ENCODE data around the gene TAT.

The TAT gene

DNA sequence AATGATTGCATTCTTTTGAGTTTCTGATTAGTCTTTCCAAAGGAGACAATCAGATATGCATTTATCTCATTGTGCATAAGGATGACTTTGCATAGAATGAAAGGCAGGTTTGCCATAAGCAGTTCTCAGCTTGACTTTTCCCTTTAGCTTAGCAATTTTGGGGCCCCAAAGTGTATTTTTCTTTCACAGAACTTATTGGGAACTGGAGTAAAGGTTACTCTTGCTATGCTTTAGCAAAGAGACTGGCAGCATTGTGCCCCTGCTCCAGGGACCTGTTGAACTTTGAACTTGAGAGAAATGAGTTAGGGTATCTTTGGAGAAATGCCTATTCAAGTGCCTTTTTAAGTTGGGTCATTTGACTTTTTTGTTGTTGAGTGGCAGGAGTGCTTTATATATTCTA, 17.0 kb downstream of the TAT start:
- H4K20me1 ChIP-seq (ENCODE audit: insufficient read depth, low read length, poor library complexity, severe bottlenecking): no peaks in the 10 kb centered on the region
- peaks cover 8% of the 10 kb centered on the region for H3K27me3 ChIP-seq (ENCODE audit: insufficient read depth, low read length, poor library complexity, severe bottlenecking)
- TF ChIP-seq, protein P1, sequence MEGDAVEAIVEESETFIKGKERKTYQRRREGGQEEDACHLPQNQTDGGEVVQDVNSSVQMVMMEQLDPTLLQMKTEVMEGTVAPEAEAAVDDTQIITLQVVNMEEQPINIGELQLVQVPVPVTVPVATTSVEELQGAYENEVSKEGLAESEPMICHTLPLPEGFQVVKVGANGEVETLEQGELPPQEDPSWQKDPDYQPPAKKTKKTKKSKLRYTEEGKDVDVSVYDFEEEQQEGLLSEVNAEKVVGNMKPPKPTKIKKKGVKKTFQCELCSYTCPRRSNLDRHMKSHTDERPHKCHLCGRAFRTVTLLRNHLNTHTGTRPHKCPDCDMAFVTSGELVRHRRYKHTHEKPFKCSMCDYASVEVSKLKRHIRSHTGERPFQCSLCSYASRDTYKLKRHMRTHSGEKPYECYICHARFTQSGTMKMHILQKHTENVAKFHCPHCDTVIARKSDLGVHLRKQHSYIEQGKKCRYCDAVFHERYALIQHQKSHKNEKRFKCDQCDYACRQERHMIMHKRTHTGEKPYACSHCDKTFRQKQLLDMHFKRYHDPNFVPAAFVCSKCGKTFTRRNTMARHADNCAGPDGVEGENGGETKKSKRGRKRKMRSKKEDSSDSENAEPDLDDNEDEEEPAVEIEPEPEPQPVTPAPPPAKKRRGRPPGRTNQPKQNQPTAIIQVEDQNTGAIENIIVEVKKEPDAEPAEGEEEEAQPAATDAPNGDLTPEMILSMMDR (conservative IDR thresholded peaks at IDR 0.05; ENCODE audit: low read length): no peak
- no peak for TF ChIP-seq EZH2phosphoT487 (IDR thresholded peaks at IDR 0.05; ENCODE audit: borderline replicate concordance)
- no peak overlapping the region for H3K9ac ChIP-seq (ENCODE audit: low read depth, low read length, poor library complexity, severe bottlenecking)
- no peak overlapping the region for H2AFZ ChIP-seq (ENCODE audit: low read length)
- H3K36me3 ChIP-seq (ENCODE audit: insufficient read depth, low read length): no peaks in the 10 kb centered on the region
- no peak overlapping the region for H3K4me3 ChIP-seq (ENCODE audit: low read length, poor library complexity, severe bottlenecking)
- no peak overlapping the region for H3K4me2 ChIP-seq (ENCODE audit: low read depth, low read length, poor library complexity, severe bottlenecking)
- H3K9me2 ChIP-seq (replicated peaks; ENCODE audit: low read depth, low read length): no peaks in the 10 kb centered on the region
- no peaks in the 10 kb centered on the region for H3F3A ChIP-seq (ENCODE audit: low read depth)
- H3K4me1 ChIP-seq (ENCODE audit: insufficient read depth, low read length, poor library complexity, severe bottlenecking): no peaks in the 10 kb centered on the region
- no peaks in the 10 kb centered on the region for H3K79me2 ChIP-seq (ENCODE audit: insufficient read depth, low read length)
- no peaks in the 10 kb centered on the region; the same call in 1 of the 2 replicates for H3K9me3 ChIP-seq (ENCODE audit: insufficient read depth, low read depth, low read length)

DNA sequence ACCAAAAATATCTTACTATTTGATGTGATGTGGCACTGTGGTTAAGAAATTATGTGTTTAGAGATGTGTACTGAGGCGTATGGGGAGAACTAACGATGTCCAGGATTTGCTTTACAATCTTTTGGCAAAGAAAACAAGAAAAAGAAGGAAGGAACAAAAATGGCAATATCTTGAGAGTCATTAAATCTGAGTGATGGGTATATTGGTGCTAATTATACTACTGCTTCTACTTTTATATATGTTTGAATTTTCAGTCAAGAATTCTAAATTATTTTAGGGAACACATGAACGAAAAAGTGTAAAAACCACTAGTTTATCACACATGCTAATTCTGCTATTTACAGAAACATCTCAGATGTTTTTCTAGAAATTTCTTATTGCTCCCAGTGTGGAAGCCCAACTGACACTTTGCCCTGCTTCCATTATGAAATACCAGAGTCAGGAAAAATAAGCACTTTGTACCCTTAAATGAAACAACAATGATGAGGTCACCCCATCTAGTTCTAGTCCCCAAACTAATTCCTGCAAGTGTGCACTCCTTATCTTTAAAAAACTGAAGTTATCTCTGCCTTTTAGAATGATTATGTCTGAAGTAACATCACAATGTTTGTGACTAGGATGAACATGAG, 18.8 kb downstream of the TAT start:
- Histone ChIP-seq H3K9ac (ENCODE audit: low read depth, low read length, poor library complexity, severe bottlenecking) (no peak overlapping the region), H3F3A (ENCODE audit: low read depth) (no peaks in the 10 kb centered on the region), H3K9me3 (ENCODE audit: insufficient read depth, low read depth, low read length) (no peaks in the 10 kb centered on the region; the same call in 1 of the 2 replicates), H2AFZ (ENCODE audit: low read length) (no peak overlapping the region), H3K9me2 (replicated peaks; ENCODE audit: low read depth, low read length) (no peaks in the 10 kb centered on the region), H3K4me2 (ENCODE audit: low read depth, low read length, poor library complexity, severe bottlenecking) (no peak overlapping the region), H3K36me3 (ENCODE audit: insufficient read depth, low read length) (no peaks in the 10 kb centered on the region), H4K20me1 (ENCODE audit: insufficient read depth, low read length, poor library complexity, severe bottlenecking) (no peaks in the 10 kb centered on the region), H3K4me3 (ENCODE audit: low read length, poor library complexity, severe bottlenecking) (no peak overlapping the region), H3K4me1 (ENCODE audit: insufficient read depth, low read length, poor library complexity, severe bottlenecking) (no peaks in the 10 kb centered on the region), H3K27me3 (ENCODE audit: insufficient read depth, low read length, poor library complexity, severe bottlenecking) (peaks cover 8% of the 10 kb centered on the region), H3K79me2 (ENCODE audit: insufficient read depth, low read length) (no peaks in the 10 kb centered on the region)
- TF ChIP-seq, protein P1 (conservative IDR thresholded peaks at IDR 0.05; ENCODE audit: low read length): no peak
- no peak for TF ChIP-seq EZH2phosphoT487 (IDR thresholded peaks at IDR 0.05; ENCODE audit: borderline replicate concordance)

DNA sequence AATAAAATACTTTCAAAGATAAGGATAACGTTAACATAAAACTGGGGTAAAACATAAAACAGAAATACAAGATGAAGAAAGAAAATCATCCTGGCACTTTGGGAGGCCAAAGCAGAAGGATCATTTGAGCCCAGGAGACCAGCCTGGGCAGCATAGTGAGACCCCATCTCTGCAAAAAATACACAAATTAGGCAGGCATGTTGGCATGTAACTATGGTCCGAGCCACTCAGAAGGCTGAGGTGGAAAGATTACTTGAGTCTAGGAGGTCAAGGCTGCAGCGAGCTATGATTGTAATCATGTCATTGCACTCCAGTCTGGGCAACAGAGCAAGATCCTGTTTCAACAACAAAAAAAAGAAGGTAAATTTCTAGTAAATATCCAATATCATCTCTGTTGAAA, 19.6 kb downstream of the TAT start:
- TF ChIP-seq, protein P1 (conservative IDR thresholded peaks at IDR 0.05; ENCODE audit: low read length): no peak
- Histone ChIP-seq H3K4me3 (ENCODE audit: low read length, poor library complexity, severe bottlenecking) (no peak overlapping the region), H4K20me1 (ENCODE audit: insufficient read depth, low read length, poor library complexity, severe bottlenecking) (no peaks in the 10 kb centered on the region), H2AFZ (ENCODE audit: low read length) (no peak overlapping the region), H3K9me3 (ENCODE audit: insufficient read depth, low read depth, low read length) (no peaks in the 10 kb centered on the region; the same call in 1 of the 2 replicates), H3K36me3 (ENCODE audit: insufficient read depth, low read length) (no peaks in the 10 kb centered on the region), H3K79me2 (ENCODE audit: insufficient read depth, low read length) (no peaks in the 10 kb centered on the region), H3K9ac (ENCODE audit: low read depth, low read length, poor library complexity, severe bottlenecking) (no peak overlapping the region), H3F3A (ENCODE audit: low read depth) (no peaks in the 10 kb centered on the region), H3K4me1 (ENCODE audit: insufficient read depth, low read length, poor library complexity, severe bottlenecking) (no peaks in the 10 kb centered on the region), H3K4me2 (ENCODE audit: low read depth, low read length, poor library complexity, severe bottlenecking) (no peak overlapping the region), H3K27me3 (ENCODE audit: insufficient read depth, low read length, poor library complexity, severe bottlenecking) (peaks cover 8% of the 10 kb centered on the region), H3K9me2 (replicated peaks; ENCODE audit: low read depth, low read length) (no peaks in the 10 kb centered on the region)
